ENCODE results near the gene HSD17B2. TPM values are rescaled to one million over a fixed set of nuclear protein-coding genes. Genes with fewer than 3 reads are reported as not detected.

The HSD17B2 gene
- total RNA-seq, 1 experiment from 2014 or later: not detected

- Histone ChIP-seq H3K36me3 (ENCODE audit: control insufficient read depth in 1 of 2, insufficient read depth in 2 of 2, low read length in 2 of 2) (no peaks in the 10 kb centered on the region), H3K9me2 (ENCODE audit: insufficient read depth) (no peaks in the 10 kb centered on the region), H4K20me1 (ENCODE audit: insufficient read depth) (no peaks in the 10 kb centered on the region), H3K4me1 (ENCODE audit: control insufficient read depth in 1 of 2, insufficient read depth in 2 of 2, low read length in 2 of 2) (peaks cover 0 to 8% of the 10 kb centered on the region in 2 experiments; a peak in 2 of 4 replicates), H3K79me2 (ENCODE audit: insufficient read depth, low read length) (no peaks in the 10 kb centered on the region), H3K27ac (ENCODE audit: low read depth, low read length) (no peak overlapping the region), H3K4me3 (replicated peaks in 1 of 2; ENCODE audit: low read depth in 1 of 2, low read length in 2 of 2) (no peak overlapping the region), H3K9me3 (ENCODE audit: control insufficient read depth in 1 of 2, insufficient read depth in 1 of 2, low read depth in 1 of 2, low read length in 2 of 2) (no peaks in the 10 kb centered on the region), H3K4me2 (ENCODE audit: low read length) (no peak overlapping the region), H3K27me3 (ENCODE audit: insufficient read depth, low read length) (peaks cover 94% of the 10 kb centered on the region), H2AFZ (ENCODE audit: low read depth, low read length, poor library complexity, severe bottlenecking) (no peak overlapping the region), H3K9ac (ENCODE audit: low read length) (no peak overlapping the region)
- DNase-seq (ENCODE audit: low read depth, low spot score) (no peak), ATAC-seq (no peak)
- TF ChIP-seq SIN3A (IDR thresholded peaks at IDR 0.05; ENCODE audit: low read depth) (no peak), EZH2 (IDR thresholded peaks at IDR 0.05) (no peak), CEBPB (IDR thresholded peaks at IDR 0.05; ENCODE audit: low read depth) (no peak), EZH2phosphoT487 (IDR thresholded peaks at IDR 0.05; ENCODE audit: borderline replicate concordance) (no peak), ZFX (IDR thresholded peaks at IDR 0.05) (no peak), MAX (IDR thresholded peaks at IDR 0.05) (no peak), TCF7L2 (IDR thresholded peaks at IDR 0.05; ENCODE audit: borderline replicate concordance, extremely low read depth, insufficient read depth, insufficient read length) (no peak), SP1 (IDR thresholded peaks at IDR 0.05; ENCODE audit: low read depth) (no peak), ZNF274 (IDR thresholded peaks at IDR 0.05; ENCODE audit: low read depth, low read length) (no peak), CTCF (IDR thresholded peaks at IDR 0.05 in 2 of 3, conservative IDR thresholded peaks at IDR 0.05 in 1 of 3; ENCODE audit: borderline replicate concordance in 1 of 3, insufficient read depth in 1 of 3, low read depth in 2 of 3, low read length in 2 of 3) (no peak), POLR2A (IDR thresholded peaks at IDR 0.05; ENCODE audit: borderline replicate concordance, extremely low read depth, insufficient read depth, insufficient read length) (no peak), POLR2AphosphoS5 (IDR thresholded peaks at IDR 0.05; ENCODE audit: low read depth, low read length) (no peak), ELF1 (IDR thresholded peaks at IDR 0.05; ENCODE audit: borderline replicate concordance, low read depth) (no peak), JUND (IDR thresholded peaks at IDR 0.05) (no peak), YY1 (IDR thresholded peaks at IDR 0.05; ENCODE audit: extremely low read depth, insufficient replicate concordance, low read depth, low read length) (no peak)
- TF ChIP-seq, protein P1, sequence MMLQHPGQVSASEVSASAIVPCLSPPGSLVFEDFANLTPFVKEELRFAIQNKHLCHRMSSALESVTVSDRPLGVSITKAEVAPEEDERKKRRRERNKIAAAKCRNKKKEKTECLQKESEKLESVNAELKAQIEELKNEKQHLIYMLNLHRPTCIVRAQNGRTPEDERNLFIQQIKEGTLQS (IDR thresholded peaks at IDR 0.05): no peak
- TF ChIP-seq, protein P2, sequence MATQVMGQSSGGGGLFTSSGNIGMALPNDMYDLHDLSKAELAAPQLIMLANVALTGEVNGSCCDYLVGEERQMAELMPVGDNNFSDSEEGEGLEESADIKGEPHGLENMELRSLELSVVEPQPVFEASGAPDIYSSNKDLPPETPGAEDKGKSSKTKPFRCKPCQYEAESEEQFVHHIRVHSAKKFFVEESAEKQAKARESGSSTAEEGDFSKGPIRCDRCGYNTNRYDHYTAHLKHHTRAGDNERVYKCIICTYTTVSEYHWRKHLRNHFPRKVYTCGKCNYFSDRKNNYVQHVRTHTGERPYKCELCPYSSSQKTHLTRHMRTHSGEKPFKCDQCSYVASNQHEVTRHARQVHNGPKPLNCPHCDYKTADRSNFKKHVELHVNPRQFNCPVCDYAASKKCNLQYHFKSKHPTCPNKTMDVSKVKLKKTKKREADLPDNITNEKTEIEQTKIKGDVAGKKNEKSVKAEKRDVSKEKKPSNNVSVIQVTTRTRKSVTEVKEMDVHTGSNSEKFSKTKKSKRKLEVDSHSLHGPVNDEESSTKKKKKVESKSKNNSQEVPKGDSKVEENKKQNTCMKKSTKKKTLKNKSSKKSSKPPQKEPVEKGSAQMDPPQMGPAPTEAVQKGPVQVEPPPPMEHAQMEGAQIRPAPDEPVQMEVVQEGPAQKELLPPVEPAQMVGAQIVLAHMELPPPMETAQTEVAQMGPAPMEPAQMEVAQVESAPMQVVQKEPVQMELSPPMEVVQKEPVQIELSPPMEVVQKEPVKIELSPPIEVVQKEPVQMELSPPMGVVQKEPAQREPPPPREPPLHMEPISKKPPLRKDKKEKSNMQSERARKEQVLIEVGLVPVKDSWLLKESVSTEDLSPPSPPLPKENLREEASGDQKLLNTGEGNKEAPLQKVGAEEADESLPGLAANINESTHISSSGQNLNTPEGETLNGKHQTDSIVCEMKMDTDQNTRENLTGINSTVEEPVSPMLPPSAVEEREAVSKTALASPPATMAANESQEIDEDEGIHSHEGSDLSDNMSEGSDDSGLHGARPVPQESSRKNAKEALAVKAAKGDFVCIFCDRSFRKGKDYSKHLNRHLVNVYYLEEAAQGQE (IDR thresholded peaks at IDR 0.05; ENCODE audit: low read depth): no peak
- TF ChIP-seq, protein P3, sequence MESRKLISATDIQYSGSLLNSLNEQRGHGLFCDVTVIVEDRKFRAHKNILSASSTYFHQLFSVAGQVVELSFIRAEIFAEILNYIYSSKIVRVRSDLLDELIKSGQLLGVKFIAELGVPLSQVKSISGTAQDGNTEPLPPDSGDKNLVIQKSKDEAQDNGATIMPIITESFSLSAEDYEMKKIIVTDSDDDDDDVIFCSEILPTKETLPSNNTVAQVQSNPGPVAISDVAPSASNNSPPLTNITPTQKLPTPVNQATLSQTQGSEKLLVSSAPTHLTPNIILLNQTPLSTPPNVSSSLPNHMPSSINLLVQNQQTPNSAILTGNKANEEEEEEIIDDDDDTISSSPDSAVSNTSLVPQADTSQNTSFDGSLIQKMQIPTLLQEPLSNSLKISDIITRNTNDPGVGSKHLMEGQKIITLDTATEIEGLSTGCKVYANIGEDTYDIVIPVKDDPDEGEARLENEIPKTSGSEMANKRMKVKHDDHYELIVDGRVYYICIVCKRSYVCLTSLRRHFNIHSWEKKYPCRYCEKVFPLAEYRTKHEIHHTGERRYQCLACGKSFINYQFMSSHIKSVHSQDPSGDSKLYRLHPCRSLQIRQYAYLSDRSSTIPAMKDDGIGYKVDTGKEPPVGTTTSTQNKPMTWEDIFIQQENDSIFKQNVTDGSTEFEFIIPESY (IDR thresholded peaks at IDR 0.05; ENCODE audit: extremely low read depth, insufficient replicate concordance, low read length): no peak
- ChIA-PET RAD21 (ENCODE audit: low non-redundant PET in 1 of 2, low total read pairs in 2 of 2, uncharacterized antibody in 2 of 2, unreplicated experiment in 2 of 2) (no interaction called here), POLR2A (no interaction called here), CTCF (no interaction called here)
- no TSS peak for BruUV-seq (replicated peaks)
- intact Hi-C loops (cut with micrococcal nuclease): no loop called here
These were observed 50.1 kb downstream of the HSD17B2 start for GRCh38 chr16:82085011-82085779.
